ENCODE data around the gene TLN1.

TLN1 gene

DNA sequence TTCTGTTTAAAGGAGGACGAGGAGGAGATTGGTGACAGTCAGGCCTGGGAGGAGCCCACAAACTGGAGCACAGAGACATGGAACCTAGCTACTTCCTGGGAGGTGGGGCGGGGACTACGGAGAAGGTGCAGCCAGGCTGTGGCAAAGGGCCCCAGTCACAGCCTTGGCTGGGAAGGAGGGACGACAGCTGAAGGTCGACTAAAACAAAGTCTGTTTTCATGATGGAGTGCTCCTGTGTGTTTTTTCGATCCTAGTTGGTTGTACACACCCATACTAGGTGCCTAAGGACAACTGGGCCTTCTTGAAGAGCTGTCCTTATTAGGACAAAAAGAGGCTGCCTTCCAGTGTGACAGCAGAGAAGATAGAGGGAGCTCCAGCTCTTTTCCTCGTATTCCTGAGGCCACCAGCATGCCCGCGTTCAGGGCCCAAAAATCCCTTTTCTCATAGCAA is 71.0 kb downstream of the TLN1 start:
- DNase-seq, result no peak

DNA sequence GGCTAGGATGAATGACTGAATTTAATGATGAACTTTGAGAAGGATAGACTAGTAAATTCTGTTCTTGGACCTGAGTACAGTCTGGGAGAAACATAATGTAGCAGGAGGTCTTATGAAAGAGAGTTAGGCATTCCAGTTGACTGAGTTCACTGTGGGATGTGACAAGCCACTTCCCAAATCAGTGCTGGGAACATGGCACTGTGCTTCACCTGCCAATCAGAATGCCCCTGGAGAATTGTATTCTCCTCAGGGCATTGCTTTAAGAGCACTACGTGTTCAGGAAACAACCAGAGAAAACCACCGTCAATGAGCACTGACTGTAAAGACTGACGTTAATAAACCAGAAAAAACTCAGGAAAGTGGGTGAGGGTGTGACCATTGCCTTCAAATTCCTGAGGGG is 72.7 kb downstream of the TLN1 start:
- DNase-seq, result no peak

DNA sequence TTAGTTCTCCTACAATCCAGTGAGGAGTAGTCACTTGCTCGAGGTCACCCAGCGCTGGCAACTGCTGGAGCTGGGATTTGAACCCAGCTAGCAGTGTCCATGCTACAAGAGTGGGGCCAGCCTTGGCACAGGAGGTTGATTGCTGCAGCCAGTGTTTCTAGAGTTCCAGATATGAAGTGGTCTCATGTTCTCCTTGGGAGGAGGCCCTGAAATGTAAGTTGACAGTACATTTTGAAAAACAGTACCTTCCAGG is 73.1 kb downstream of the TLN1 start:
- DNase-seq, result no peak

DNA sequence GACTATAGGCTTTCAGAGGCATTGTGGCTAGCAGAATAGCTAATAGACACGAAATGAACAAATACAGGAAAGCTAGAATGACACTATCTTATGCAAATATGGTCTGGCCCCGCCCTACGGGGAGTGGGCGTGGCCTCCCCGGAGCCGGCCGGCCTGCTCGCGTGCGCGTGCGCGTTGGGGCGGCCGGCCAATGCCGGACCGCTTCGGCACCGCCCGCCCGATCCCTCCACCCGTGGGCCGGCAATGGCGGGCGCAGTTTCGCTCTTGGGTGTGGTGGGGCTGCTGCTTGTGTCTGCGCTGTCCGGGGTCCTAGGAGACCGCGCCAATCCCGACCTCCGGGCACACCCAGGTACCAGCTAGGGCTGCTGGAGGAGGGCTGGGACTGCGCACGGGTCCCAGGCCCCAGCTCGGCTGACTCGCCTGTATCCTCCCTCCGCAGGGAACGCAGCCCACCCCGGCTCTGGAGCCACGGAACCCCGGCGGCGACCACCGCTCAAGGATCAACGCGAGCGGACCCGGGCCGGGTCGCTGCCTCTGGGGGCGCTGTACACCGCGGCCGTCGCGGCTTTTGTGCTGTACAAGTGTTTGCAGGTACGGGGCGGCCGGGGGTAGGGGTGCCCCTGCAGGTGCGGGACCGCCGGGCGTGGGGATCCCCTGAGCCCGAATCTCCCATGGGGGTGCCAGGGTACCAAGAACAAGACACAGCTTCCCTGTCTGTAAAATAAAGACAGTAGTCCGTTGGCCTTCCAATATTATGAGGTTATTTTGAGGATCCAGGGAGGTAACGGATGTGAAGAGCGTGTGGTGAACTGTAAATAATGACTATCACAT is 73.6 kb downstream of the TLN1 start, which contains the start of gene CCDC107:
TSS of gene CCDC107 (plus strand) at position 156 of the 831 bp plus-strand sequence. CDS start at position 244, 88 bp downstream.
- DNase-seq, result peak; percentile 30

DNA sequence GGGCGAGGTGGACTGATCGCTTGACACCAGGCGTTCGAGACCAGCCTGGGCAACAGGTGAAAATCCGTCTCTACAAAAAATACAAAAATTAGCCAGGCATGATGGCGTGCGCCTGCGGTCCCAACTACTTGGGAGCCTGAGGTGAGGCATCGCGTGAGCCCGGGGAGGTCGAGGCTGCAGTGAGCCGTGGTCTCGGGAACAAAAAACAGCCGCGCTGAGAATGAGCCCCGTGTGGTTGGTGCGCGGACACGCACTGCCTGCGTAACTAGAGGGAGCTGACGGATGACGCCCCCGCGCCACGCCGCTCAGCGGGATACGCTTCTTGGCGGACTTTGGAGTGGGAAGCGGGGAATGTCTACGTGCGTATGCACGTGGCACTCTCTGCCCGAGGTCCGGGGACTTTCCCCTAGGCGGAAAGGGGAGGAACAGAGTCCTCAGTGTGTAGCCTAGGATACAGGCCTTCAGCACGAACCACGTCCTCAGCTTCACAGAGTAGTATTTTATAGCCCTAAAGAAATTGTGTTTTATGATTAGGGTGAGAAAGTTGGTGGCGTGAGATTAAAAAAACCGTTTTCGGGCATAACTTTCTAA is 74.4 kb downstream of the TLN1 start, which contains the start of gene RMRP:
TSS of gene RMRP (minus strand) at position 474 of the 591 bp plus-strand sequence.
- peak; percentile 95 for DNase-seq

DNA sequence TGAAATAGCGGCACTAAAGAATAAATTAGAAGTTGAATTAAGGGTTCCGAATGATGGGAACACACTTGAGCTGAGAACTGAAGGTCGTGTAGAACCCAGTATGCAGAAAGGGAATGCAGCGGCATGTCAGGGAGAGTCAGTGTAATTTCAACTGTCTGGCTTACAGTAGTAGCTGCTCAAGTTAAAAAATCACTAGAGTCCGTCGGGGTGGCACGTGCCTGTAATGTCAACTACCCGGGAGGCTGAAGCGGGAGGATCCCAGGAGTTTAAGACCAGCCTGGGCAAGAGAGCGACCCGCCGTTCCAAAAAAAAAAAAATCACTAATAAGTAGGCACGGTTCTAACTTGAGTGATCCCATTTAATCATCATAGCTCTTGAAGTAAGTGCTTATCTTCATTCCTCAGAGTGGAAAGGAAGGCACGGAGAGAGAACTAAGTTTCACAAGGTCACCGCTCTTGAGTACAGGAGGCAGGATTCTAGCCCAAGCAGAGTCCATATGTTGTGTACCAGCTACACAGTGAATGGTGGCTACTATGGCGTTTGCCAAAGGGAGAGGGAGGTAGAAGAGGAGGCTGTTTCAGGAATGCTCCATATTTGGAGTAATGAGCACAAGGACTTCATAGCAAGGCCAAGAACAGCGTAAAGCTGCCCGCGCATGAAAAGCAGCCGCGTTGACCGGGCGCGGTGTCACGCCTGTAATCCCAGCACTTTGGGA is 75.0 kb downstream of the TLN1 start:
- DNase-seq, result no peak

DNA sequence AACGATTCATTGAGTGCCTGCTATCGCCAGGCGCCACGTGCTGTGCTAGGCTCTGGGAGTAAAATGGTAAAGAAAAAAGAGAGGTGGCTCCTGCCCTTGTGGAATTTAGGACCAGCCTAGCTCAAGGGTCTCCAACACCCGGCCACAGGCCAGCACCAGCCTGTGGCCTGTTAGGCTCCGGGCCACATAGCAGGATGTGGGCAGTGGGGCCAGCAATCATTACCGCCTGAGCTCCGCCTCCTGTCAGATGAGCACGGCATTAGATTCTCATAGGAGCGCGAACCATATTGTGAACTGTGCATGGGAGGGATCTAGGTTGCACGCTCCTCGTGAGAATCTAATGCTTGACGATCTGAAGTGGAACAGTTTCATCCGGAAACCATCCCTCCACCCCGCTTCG is 75.6 kb downstream of the TLN1 start:
- no peak for DNase-seq

DNA sequence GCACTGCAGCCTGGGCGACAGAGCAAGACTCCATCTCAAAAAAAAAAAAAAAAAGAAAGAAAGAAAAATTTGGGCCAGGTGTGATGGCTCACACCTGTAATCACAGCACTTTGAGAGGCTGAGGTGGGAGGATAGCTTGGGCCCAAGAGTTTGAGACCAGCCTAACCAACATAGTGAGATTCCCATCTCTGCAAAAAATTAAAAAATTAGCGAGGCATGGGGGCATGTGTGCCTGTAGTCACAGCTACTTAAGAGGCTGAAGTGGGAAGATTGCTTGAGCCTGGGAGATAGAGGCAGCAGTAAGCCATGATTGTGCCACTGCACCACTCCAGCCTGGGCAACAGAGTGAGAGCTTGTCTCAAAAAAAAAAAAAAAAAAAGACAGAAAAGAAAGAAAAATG is 78.4 kb downstream of the TLN1 start:
- no peak for DNase-seq

DNA sequence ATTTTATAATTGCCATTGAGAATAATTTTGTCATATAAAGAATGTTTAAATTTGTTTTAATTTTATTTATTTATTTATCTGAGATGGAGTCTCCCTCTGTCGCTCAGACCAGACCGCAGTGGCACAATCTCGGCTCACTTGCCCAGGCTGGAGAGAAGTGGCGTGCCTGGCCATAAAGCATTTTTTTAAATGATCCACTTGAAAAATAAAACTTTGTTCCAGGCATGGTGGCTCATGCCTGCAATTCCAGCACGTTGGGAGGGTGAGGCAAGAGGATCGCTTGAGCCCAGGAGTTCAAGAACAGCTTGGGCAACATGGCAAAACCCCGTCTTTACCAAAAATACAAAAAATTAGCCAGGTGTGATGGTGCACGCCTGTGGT is 79.2 kb downstream of the TLN1 start:
- DNase-seq, result no peak

DNA sequence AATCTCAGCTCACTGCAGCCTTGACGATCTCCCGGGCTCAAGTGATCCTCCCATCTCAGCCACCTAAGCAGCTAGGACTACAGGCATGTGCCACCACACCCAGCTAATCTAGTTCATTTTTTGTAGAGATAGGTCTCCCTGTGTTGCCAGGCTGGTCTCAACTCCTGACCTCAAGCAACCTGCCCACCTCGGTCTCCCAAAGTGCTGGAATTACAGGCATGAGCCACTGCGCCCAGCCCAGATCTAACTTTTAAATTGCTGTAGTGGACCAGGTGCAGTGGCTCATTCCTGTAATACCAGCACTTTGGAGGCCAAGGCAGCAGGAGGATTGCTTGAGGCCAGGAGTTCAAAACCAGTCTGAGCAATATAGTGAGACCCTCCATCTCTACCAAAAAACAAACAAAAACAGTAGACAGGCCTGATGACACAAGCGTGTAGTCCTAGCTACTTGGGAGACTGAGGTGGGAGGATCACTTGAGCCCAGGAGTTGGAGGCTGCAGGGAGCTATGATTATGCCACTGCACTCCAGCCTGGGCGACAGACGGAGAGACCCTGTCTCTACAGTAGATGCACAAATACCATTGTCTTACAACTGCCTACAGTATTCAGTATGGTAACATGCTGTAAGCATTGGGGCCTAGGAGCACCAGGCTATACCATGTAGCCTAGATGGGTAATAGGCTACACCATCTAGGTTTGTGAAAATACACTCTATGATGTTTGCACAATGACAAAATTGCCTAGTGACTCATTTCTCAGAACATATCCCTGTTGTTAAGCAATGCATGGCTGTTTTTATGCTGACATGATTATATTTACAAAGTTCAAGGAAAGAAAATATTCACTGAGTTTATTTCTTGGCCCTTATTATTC is 79.8 kb downstream of the TLN1 start:
- DNase-seq, result peak; percentile 20

DNA sequence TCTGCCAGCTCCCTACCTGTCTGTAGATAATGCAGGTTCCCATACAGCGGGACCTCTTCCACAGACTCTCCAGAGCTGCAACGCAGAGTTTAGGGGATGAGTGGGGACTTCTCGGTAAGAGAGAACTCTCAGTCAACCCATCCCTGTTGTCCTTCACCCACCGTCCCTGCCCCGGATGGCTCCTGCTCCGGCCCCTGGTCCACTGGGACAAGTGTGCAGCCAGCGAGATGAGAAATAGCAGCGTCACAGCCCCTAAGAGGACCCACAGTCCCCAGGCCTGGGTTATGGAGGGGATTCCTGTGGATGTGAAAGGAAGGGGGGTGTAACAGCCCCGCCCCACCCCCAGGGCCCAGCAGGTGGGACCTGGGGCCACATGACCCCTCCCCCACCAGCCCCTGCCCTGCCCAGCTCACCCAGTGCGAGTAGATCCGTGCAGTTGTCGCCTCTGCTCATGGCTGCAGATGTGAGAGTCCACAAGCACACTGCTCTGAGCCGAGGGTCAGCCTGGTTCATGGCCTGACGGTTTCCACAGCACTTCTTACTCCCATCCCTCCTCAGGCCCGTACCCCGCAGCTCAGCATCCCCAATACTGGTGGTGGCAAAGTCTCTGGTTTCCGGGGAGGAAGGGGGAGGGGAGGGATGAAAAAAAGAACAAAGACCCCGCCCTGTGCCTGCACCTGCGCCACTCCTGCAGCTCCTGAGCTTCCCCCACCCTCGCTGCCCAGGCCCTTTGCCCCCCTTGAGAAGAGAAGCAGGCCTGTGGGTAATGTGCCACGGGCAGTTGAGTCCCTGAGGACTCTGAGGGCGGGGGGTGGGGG is 81.4 kb downstream of the TLN1 start, which contains the start of gene SIT1:
TSS of gene SIT1 (minus strand) at position 591 of the 818 bp plus-strand sequence. CDS start at position 513, 78 bp downstream.
- DNase-seq, result no peak

DNA sequence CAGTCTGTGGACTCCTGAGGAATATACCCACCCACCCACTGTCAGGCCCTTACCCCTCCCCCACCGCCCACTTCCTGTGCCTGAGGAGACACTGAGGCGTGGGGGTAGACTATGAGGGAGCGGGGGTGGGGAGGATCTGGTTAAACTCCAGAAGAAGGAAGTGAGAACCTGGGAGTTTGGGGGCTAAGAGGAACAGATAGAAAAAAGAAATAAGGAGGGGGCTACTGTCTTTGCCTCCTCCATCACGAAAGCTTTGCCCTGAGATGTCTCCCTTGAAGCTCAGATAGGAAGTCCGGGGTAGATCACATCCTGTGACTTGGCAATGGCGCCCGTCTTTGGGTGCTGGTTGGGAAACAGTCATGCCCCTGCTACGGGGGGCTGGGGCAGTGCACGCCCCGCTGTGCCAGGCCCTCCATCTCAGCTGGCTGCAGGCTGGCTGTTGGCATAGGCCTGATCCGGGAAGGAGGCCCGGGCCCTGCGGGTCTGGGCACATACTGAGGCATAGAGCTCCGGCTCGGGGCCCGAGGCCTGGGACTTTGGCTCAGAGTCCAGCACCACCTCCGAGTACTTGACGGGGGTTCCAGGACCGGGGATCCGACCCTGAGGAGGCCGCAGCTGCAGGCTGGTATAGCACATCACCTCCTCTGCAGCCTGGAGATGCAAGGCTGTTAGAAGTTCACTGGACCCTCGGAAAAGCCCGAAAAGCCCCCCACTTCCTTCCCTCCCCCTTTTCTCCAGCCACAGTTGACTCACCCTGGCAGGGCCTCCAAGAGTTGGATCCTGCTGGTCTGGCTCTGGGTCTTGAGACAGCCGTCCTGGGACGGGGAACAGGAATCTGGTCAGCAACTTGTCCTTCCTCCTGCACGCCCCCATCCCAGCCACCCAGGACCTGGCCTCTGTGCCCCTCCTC is 82.3 kb downstream of the TLN1 start:
- no peak for DNase-seq

All from NCI-H226 (cell line).